HG02981 (cell line): Measurements from ENCODE around the gene HHATL.
"Not testable (repeated sequence)": the region's sequence is repeated elsewhere in the genome, so short reads cannot be mapped to it uniquely, and the experiment has no call there.

ENCODE experiments used
- ATAC-seq: cut with Tn5 transposase; IDR thresholded peaks from one replicate; pipeline ENCODE4 v1.9.1; 2021; ENCODE audit warnings: mild to moderate bottlenecking, moderate library complexity; ENCODE audit not compliant: unreplicated experiment

HHATL gene

GRCh38 chr3:42734263-42734860, 31.8 kb upstream of the HHATL start:
- ATAC-seq = no peak

GRCh38 chr3:42733501-42734262, 31.1 kb upstream of the HHATL start:
- no peak for ATAC-seq

GRCh38 chr3:42732829-42733459, 30.3 kb upstream of the HHATL start:
- no peak for ATAC-seq

- ATAC-seq = no peak
These were observed 29.7 kb upstream of the HHATL start for GRCh38 chr3:42732196-42732828.

GRCh38 chr3:42731476-42732195, 29.0 kb upstream of the HHATL start:
- ATAC-seq = no peak

GRCh38 chr3:42730706-42731420, 28.3 kb upstream of the HHATL start:
- no peak for ATAC-seq

- no peak for ATAC-seq
These were observed 27.7 kb upstream of the HHATL start for GRCh38 chr3:42730294-42730693.

GRCh38 chr3:42729404-42730145, 27.0 kb upstream of the HHATL start:
- no peak for ATAC-seq

GRCh38 chr3:42728668-42729364, 26.2 kb upstream of the HHATL start:
- ATAC-seq = no peak

GRCh38 chr3:42728056-42728455, 25.5 kb upstream of the HHATL start:
- no peak for ATAC-seq

GRCh38 chr3:42725454-42725853, 22.9 kb upstream of the HHATL start:
- no peak for ATAC-seq

GRCh38 chr3:42723219-42723618, 20.6 kb upstream of the HHATL start:
- no peak for ATAC-seq

- not testable (repeated sequence) for ATAC-seq
These were observed 19.8 kb upstream of the HHATL start for GRCh38 chr3:42722442-42722841.

- ATAC-seq = no peak
These were observed 19.1 kb upstream of the HHATL start for GRCh38 chr3:42721690-42722089.

- ATAC-seq = no peak
These were observed 17.5 kb upstream of the HHATL start for GRCh38 chr3:42720126-42720525.

- ATAC-seq = no peak
These were observed 16.4 kb upstream of the HHATL start for GRCh38 chr3:42719002-42719401.

- ATAC-seq = no peak
These were observed 15.7 kb upstream of the HHATL start for GRCh38 chr3:42718338-42718737.

GRCh38 chr3:42717306-42717705, 14.7 kb upstream of the HHATL start:
- no peak for ATAC-seq

- no peak for ATAC-seq
These were observed 11.7 kb upstream of the HHATL start for GRCh38 chr3:42714171-42714852.
